Fibroblast of lung (primary cell): Measurements from ENCODE around the gene MAP3K4. TPM values are rescaled to one million over a fixed set of nuclear protein-coding genes. Genes with fewer than 3 reads are reported as not detected.
A peak's percentile ranks its signal among the peaks of the same experiment; 100 is the strongest.

ENCODE experiments used
- DNase-seq, 2 donors: peaks; one replicate each; pipeline versions ENCODE4 v3.0.0 to v3.0.0-alpha.2; 2010; ENCODE audit warnings: low read depth in 2 of 2
- H2AFZ ChIP-seq: 2 replicates; pipeline ENCODE4 v1.5.1; 2012; ENCODE audit warnings: low read length, control low read depth, inconsistent platforms
- H3K27ac ChIP-seq: 2 replicates; pipeline ENCODE4 v1.5.1; 2011; ENCODE audit warnings: low read length, control low read depth; ENCODE audit not compliant: insufficient read depth
- H3K27me3 ChIP-seq: 2 replicates; pipeline ENCODE4 v1.5.1; 2011; ENCODE audit warnings: mild to moderate bottlenecking, low read length; ENCODE audit not compliant: control insufficient read depth, insufficient read depth
- H3K36me3 ChIP-seq: 2 replicates; pipeline ENCODE4 v1.5.1; 2011; ENCODE audit warnings: low read length; ENCODE audit not compliant: control insufficient read depth, insufficient read depth
- H3K4me1 ChIP-seq: 2 replicates; pipeline ENCODE4 v1.5.1; 2011; ENCODE audit warnings: low read length; ENCODE audit not compliant: control insufficient read depth, insufficient read depth; ENCODE audit errors: extremely low read depth
- H3K4me2 ChIP-seq: 2 replicates; pipeline ENCODE4 v1.5.1; 2011; ENCODE audit warnings: low read length, control low read depth; ENCODE audit not compliant: insufficient read depth; ENCODE audit errors: extremely low read depth
- H3K4me3 ChIP-seq, 4 experiments: fragments of 200-600 bp in 1 of 4; sonication (generic) in 1 of 4; replicated peaks in 1 of 4; 2 replicates each; pipeline ENCODE4 v1.5.1; 2011 to 2016; ENCODE audit warnings: low read length in 4 of 4, low read depth in 3 of 4, mild to moderate bottlenecking in 3 of 4, control low read depth in 2 of 4, inconsistent platforms in 1 of 4, mixed read lengths in 1 of 4; ENCODE audit not compliant: insufficient read depth in 1 of 4; ENCODE audit errors: control extremely low read depth in 1 of 4
- H3K79me2 ChIP-seq: 2 replicates; pipeline ENCODE4 v1.5.1; 2012; ENCODE audit warnings: mild to moderate bottlenecking, low read length, inconsistent platforms; ENCODE audit not compliant: control insufficient read depth, insufficient read depth
- H3K9ac ChIP-seq: 2 replicates; pipeline ENCODE4 v1.5.1; 2011; ENCODE audit warnings: mild to moderate bottlenecking, low read length, control low read depth; ENCODE audit not compliant: insufficient read depth
- H3K9me3 ChIP-seq: 2 replicates; pipeline ENCODE4 v1.5.1; 2012; ENCODE audit warnings: low read depth, low read length; ENCODE audit not compliant: control insufficient read depth, insufficient read depth
- H4K20me1 ChIP-seq: 2 replicates; pipeline ENCODE4 v1.5.1; 2011; ENCODE audit warnings: low read length; ENCODE audit not compliant: control insufficient read depth, insufficient read depth; ENCODE audit errors: extremely low read depth
- CTCF ChIP-seq, 2 donors: IDR thresholded peaks in 1 of 2; conservative IDR thresholded peaks in 1 of 2; 1 replicate in 1 of 2; 2 replicates in 1 of 2; pipeline ENCODE4 v1.5.1; 2011 to 2012; ENCODE audit warnings: low read length in 2 of 2, control low read depth in 1 of 2, inconsistent platforms in 1 of 2, low read depth in 1 of 2, mild to moderate bottlenecking in 1 of 2
- EZH2 ChIP-seq: IDR thresholded peaks from 2 replicates; pipeline ENCODE4 v1.5.1; 2012; ENCODE audit warnings: low read length, control low read depth, mild to moderate bottlenecking; ENCODE audit errors: missing control alignments
- polyA plus RNA-seq, 2 donors: library from polyadenylated mRNA; depleted of rRNA in 1 of 2; stranded (reverse) in 1 of 2; unstranded in 1 of 2; fragments of >200 nt; gene quantifications; 2 replicates each; pipeline ENCODE4 v1.2.1, GENCODE V29; 2011 to 2012; ENCODE audit warnings: missing spikeins in 1 of 2
- total RNA-seq: library from RNA; depleted of rRNA; stranded (reverse); fragments of >200 nt; gene quantifications from 2 replicates; pipeline ENCODE4 v1.2.1, GENCODE V29; 2014

Gene MAP3K4
- total and polyA plus RNA-seq, 2 donors (not counting 1 experiment from before 2014, with no cell fraction given) = 9.1 to 44.4 TPM

- H3K4me2 ChIP-seq = no peak overlapping the region
- DNase-seq = no peak
- no peaks in the 10 kb centered on the region for H3K36me3 ChIP-seq
- no peaks in the 10 kb centered on the region for H3K27me3 ChIP-seq
- H3K4me3 ChIP-seq = no peak overlapping the region
- H2AFZ ChIP-seq = no peak overlapping the region
- no peaks in the 10 kb centered on the region for H3K9me3 ChIP-seq
- no peak overlapping the region for H3K9ac ChIP-seq
- no peaks in the 10 kb centered on the region for H4K20me1 ChIP-seq
- H3K4me1 ChIP-seq = no peaks in the 10 kb centered on the region
- H3K79me2 ChIP-seq = peaks cover 2% of the 10 kb centered on the region
- H3K27ac ChIP-seq = no peak overlapping the region
- TF ChIP-seq EZH2 = no peak
- TF ChIP-seq CTCF (conservative IDR thresholded peaks at IDR 0.05 in 1 of 2, IDR thresholded peaks at IDR 0.05 in 1 of 2; ENCODE audit: low read depth in 1 of 2, low read length in 2 of 2) = no peak
These were observed 70.0 kb downstream of the MAP3K4 start for GRCh38 chr6:161061576-161061975.

GRCh38 chr6:161064915-161065314 is 73.3 kb downstream of the MAP3K4 start:
- DNase-seq = no peak

GRCh38 chr6:161066511-161066910 is 74.9 kb downstream of the MAP3K4 start:
- Histone ChIP-seq H3K4me3 (no peak overlapping the region), H3K79me2 (peaks cover 2% of the 10 kb centered on the region), H3K36me3 (no peaks in the 10 kb centered on the region), H3K9ac (no peak overlapping the region), H2AFZ (no peak overlapping the region), H3K27me3 (no peaks in the 10 kb centered on the region), H3K4me2 (no peak overlapping the region), H3K4me1 (no peaks in the 10 kb centered on the region), H3K27ac (no peak overlapping the region), H3K9me3 (no peaks in the 10 kb centered on the region), H4K20me1 (no peaks in the 10 kb centered on the region)
- peak; percentile 4 to 18 for DNase-seq
- no peak for TF ChIP-seq CTCF (conservative IDR thresholded peaks at IDR 0.05 in 1 of 2, IDR thresholded peaks at IDR 0.05 in 1 of 2; ENCODE audit: low read depth in 1 of 2, low read length in 2 of 2)
- no peak for TF ChIP-seq EZH2

More at GRCh38 chr6:161064915-161065314, 73.3 kb downstream of the MAP3K4 start:
- Histone ChIP-seq H3K9me3 (no peaks in the 10 kb centered on the region), H3K79me2 (peaks cover 2% of the 10 kb centered on the region), H3K4me1 (no peaks in the 10 kb centered on the region), H4K20me1 (no peaks in the 10 kb centered on the region), H3K4me2 (no peak overlapping the region), H3K9ac (no peak overlapping the region), H3K36me3 (no peaks in the 10 kb centered on the region), H2AFZ (no peak overlapping the region), H3K4me3 (no peak overlapping the region), H3K27ac (no peak overlapping the region), H3K27me3 (no peaks in the 10 kb centered on the region)
- TF ChIP-seq CTCF (conservative IDR thresholded peaks at IDR 0.05 in 1 of 2, IDR thresholded peaks at IDR 0.05 in 1 of 2; ENCODE audit: low read depth in 1 of 2, low read length in 2 of 2) (no peak), EZH2 (no peak)
